Vagina (tissue), 2 donors: ENCODE data around the gene PTGER2. TPM values are rescaled to one million over a fixed set of nuclear protein-coding genes. Genes with fewer than 3 reads are reported as not detected.

ENCODE experiments used
- DNase-seq, 2 donors: peaks; one replicate each; pipeline ENCODE4 v3.0.0-alpha.2; 2017; ENCODE audit errors: extremely low spot score in 2 of 2
- H3K27ac ChIP-seq: fragments of 200-600 bp; sonication (generic); one replicate; pipeline ENCODE4 v1.5.1; 2019
- H3K27me3 ChIP-seq: fragments of 200-600 bp; sonication (generic); one replicate; pipeline ENCODE4 v1.5.1; 2019
- H3K36me3 ChIP-seq, 2 donors: fragments of 200-600 bp; sonication (generic); one replicate each; pipeline ENCODE4 v1.5.1; 2017 to 2019
- H3K4me1 ChIP-seq: fragments of 200-600 bp; sonication (generic); one replicate; pipeline ENCODE4 v1.5.1; 2019
- H3K4me3 ChIP-seq, 2 donors: fragments of 200-600 bp; sonication (generic); 1 replicate in 1 of 2; 2 replicates in 1 of 2; pipeline ENCODE4 v1.5.1; 2016 to 2019
- H3K9me3 ChIP-seq: fragments of 200-600 bp; sonication (generic); one replicate; pipeline ENCODE4 v1.5.1; 2019
- POLR2A ChIP-seq, 2 donors: fragments of 450-650 bp; IDR thresholded peaks; one replicate each; pipeline ENCODE4 v1.6.1; 2017; ENCODE audit warnings: antibody characterized with exemption in 2 of 2, mild to moderate bottlenecking in 2 of 2, moderate library complexity in 2 of 2
- POLR2AphosphoS5 ChIP-seq, 2 donors: sonication (generic); formaldehyde crosslinking; IDR thresholded peaks; one replicate each; pipeline ENCODE4 v1.9.0; 2017; ENCODE audit warnings: antibody characterized with exemption in 2 of 2, mild to moderate bottlenecking in 2 of 2, low read depth in 1 of 2; ENCODE audit not compliant: insufficient read depth in 1 of 2
- intact Hi-C: fragments of 100-400 bp; cut with DNase I; formaldehyde crosslinking; loops from one replicate; pipeline ENCODE4 v1.15.1; 2023
- total RNA-seq: library from RNA; depleted of rRNA; stranded (reverse); fragments of >200 nt; gene quantifications from one replicate; pipeline ENCODE4 v1.2.3, GENCODE V29; 2016
- TF ChIP-seq, protein P1 (sequence below), 3 experiments: fragments of 450-650 bp in 2 of 3; fragments of 200-600 bp in 1 of 3; sonication (generic) in 1 of 3; IDR thresholded peaks; one replicate each; pipeline ENCODE4 v1.5.1; 2017 to 2019; ENCODE audit warnings: antibody characterized with exemption in 3 of 3, mild to moderate bottlenecking in 2 of 3, moderate library complexity in 2 of 3

PTGER2 gene
- total RNA-seq, 1 donor from 2014 or later = 10.3 TPM

DNA sequence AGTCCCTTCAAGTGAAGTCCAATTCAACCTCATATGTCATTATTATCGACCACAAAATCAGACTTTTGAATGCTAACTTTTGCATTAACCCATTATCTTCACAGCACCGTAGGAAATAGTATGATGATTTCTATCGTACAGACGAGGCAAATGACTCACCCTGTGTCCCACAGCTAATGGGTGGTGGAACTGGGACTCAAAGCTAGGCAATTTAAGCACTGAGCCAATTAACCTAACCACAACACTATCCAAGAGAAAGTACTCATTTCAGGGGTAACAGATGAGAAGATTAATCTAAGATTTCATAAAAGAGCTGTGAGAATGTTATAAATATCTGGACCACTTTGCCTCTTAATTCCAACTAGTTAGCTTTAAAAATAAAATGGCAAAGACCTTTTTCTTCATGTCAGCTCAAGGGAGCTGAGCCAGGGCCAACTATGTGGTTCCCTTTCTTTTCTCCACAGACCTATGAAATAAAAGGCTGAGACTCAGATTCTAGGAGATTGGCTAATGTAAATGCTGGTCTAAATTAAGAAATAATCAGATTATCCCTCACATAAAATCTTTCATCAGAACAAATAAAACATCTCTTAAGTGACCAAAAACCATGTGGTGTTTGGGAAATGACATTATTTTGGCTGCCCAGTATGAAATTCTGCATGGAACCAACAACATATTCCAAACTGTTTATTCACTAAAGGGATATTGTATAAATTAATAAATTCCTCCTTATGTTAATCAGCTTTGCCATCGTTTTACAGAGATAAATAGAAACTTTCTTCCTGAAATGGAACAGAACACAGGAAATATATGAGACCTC, 4.9 kb downstream of the PTGER2 start:
- DNase-seq = no peak
- Histone ChIP-seq H3K36me3 (no peaks in the 10 kb centered on the region), H3K4me3 (no peak overlapping the region), H3K27ac (no peak overlapping the region), H3K4me1 (peaks cover 9% of the 10 kb centered on the region), H3K27me3 (no peaks in the 10 kb centered on the region), H3K9me3 (no peaks in the 10 kb centered on the region)
- TF ChIP-seq, protein P1, sequence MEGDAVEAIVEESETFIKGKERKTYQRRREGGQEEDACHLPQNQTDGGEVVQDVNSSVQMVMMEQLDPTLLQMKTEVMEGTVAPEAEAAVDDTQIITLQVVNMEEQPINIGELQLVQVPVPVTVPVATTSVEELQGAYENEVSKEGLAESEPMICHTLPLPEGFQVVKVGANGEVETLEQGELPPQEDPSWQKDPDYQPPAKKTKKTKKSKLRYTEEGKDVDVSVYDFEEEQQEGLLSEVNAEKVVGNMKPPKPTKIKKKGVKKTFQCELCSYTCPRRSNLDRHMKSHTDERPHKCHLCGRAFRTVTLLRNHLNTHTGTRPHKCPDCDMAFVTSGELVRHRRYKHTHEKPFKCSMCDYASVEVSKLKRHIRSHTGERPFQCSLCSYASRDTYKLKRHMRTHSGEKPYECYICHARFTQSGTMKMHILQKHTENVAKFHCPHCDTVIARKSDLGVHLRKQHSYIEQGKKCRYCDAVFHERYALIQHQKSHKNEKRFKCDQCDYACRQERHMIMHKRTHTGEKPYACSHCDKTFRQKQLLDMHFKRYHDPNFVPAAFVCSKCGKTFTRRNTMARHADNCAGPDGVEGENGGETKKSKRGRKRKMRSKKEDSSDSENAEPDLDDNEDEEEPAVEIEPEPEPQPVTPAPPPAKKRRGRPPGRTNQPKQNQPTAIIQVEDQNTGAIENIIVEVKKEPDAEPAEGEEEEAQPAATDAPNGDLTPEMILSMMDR (IDR thresholded peaks at IDR 0.05) = no peak
- no peak for TF ChIP-seq POLR2AphosphoS5 (IDR thresholded peaks at IDR 0.05; ENCODE audit: insufficient read depth in 1 of 2, low read depth in 1 of 2)
- TF ChIP-seq POLR2A (IDR thresholded peaks at IDR 0.05) = no peak
- intact Hi-C loops = no loop called here

GRCh38 chr14:52319919-52320318, 5.8 kb downstream of the PTGER2 start:
- TF ChIP-seq, protein P1 (IDR thresholded peaks at IDR 0.05) = no peak
- no peak for TF ChIP-seq POLR2A (IDR thresholded peaks at IDR 0.05)
- TF ChIP-seq POLR2AphosphoS5 (IDR thresholded peaks at IDR 0.05; ENCODE audit: insufficient read depth in 1 of 2, low read depth in 1 of 2) = no peak
- intact Hi-C loops = no loop called here
- H3K4me1 ChIP-seq = peaks cover 3% of the 10 kb centered on the region

DNA sequence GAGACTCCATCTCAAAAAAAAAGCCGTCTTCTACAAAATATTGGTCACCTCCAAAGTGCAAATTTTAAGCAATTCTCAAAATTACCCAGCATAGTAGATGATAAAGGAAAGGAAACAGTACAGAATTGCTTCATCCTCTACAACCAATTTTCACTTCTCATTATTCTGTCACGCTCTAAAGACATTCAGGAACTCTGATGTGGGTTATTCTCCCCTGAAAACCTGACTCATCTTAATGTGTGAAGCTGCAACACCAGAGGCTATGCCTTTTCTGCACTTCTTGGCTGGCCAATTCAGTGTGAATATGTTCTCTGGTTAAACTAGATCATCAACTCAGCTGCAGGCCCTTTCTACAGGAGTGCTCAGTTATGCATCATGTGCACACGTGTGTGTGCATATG, 11.0 kb downstream of the PTGER2 start:
- Histone ChIP-seq H3K9me3 (no peaks in the 10 kb centered on the region), H3K36me3 (no peaks in the 10 kb centered on the region), H3K4me1 (no peaks in the 10 kb centered on the region), H3K27ac (no peak overlapping the region), H3K27me3 (no peaks in the 10 kb centered on the region), H3K4me3 (no peak overlapping the region)
- DNase-seq = no peak
- TF ChIP-seq POLR2A (IDR thresholded peaks at IDR 0.05) (no peak), POLR2AphosphoS5 (IDR thresholded peaks at IDR 0.05; ENCODE audit: insufficient read depth in 1 of 2, low read depth in 1 of 2) (no peak)
- TF ChIP-seq, protein P1 (IDR thresholded peaks at IDR 0.05) = no peak
- intact Hi-C loops = no loop called here

More at GRCh38 chr14:52319919-52320318, 5.8 kb downstream of the PTGER2 start:
- Histone ChIP-seq H3K4me3 (no peak overlapping the region), H3K27ac (no peak overlapping the region), H3K36me3 (no peaks in the 10 kb centered on the region), H3K27me3 (no peaks in the 10 kb centered on the region), H3K9me3 (no peaks in the 10 kb centered on the region)
- DNase-seq = no peak

GRCh38 chr14:52325630-52326029, 11.5 kb downstream of the PTGER2 start:
- H3K36me3 ChIP-seq = no peaks in the 10 kb centered on the region
- DNase-seq = no peak
- H3K4me3 ChIP-seq = no peak overlapping the region
- TF ChIP-seq POLR2A (IDR thresholded peaks at IDR 0.05) = no peak
- TF ChIP-seq, protein P1 (IDR thresholded peaks at IDR 0.05) = no peak
- TF ChIP-seq POLR2AphosphoS5 (IDR thresholded peaks at IDR 0.05; ENCODE audit: insufficient read depth in 1 of 2, low read depth in 1 of 2) = no peak
- H3K27ac ChIP-seq = no peak overlapping the region
- intact Hi-C loops = no loop called here
- no peaks in the 10 kb centered on the region for H3K27me3 ChIP-seq
- no peaks in the 10 kb centered on the region for H3K4me1 ChIP-seq
- H3K9me3 ChIP-seq = no peaks in the 10 kb centered on the region
